Activated T-helper 1 cell treated with anti-CD3 and anti-CD28 coated beads, Interleukin-12 subunit alpha, Interleukin-12 subunit beta, Interleukin-2, Interleukin-4 antibody, amounts not matched to agents 30 ng/mL and 10 ng/mL and 1 ng/mL, durations not matched to agents 14 hours and 24 hours and 36 hours (primary cell): Measurements from ENCODE around the gene KYAT1. TPM values are rescaled to one million over a fixed set of nuclear protein-coding genes. Genes with fewer than 3 reads are reported as not detected.

ENCODE experiments used
- DNase-seq: peaks from one replicate; pipeline ENCODE4 v3.0.0; 2021; ENCODE audit warnings: low spot score
- H3K27ac Mint-ChIP-seq: one replicate; pipeline ENCODE4 v1.8.0; 2021; ENCODE audit warnings: mild to moderate bottlenecking, mixed read lengths
- H3K27me3 Mint-ChIP-seq: one replicate; pipeline ENCODE4 v1.8.0; 2022; ENCODE audit warnings: mild to moderate bottlenecking, moderate library complexity, mixed read lengths; ENCODE audit not compliant: insufficient read depth
- H3K36me3 Mint-ChIP-seq: one replicate; pipeline ENCODE4 v1.8.0; 2021; ENCODE audit warnings: low read depth, mixed read lengths
- H3K4me1 Mint-ChIP-seq: one replicate; pipeline ENCODE4 v1.8.0; 2021; ENCODE audit warnings: low read depth, mixed read lengths
- H3K4me3 Mint-ChIP-seq: one replicate; pipeline ENCODE4 v1.8.0; 2021; ENCODE audit warnings: mild to moderate bottlenecking, moderate library complexity, mixed read lengths
- H3K9me3 Mint-ChIP-seq: one replicate; pipeline ENCODE4 v1.8.0; 2021; ENCODE audit warnings: mixed read lengths
- intact Hi-C: fragments of 100-400 bp; cut with micrococcal nuclease; formaldehyde crosslinking; loops from one replicate; pipeline ENCODE4 v1.15.1; 2024
- total RNA-seq: library from RNA; stranded (reverse); gene quantifications from 2 replicates; pipeline ENCODE4 v1.2.3, GENCODE V29; 2022

KYAT1 gene
- total RNA-seq, 1 donor from 2014 or later = 12.2 TPM

DNA sequence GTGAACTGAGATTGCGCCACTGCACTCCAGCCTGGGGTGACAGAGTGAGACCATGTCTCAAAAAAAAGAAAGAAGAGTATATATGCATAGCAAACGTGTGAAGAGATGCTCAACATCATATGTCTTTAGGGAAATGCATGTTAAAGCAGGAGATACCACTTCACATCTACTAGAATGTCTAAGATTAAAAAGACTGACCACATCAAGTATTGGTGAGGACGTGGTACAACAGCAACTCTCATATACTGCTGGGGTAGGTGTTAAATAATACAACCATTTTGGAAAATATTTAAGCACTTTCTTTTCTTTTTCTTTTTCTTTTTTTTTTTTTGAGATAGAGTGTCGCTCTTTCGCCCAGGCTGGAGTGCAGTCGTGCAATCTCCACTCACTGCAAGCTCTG lies 96.3 kb downstream of the KYAT1 start:
- Mint-ChIP-seq H3K4me3 (peak overlapping the region; percentile 30), H3K36me3 (peaks cover 5% of the 10 kb centered on the region), H3K4me1 (peaks cover 22% of the 10 kb centered on the region), H3K27me3 (no peaks in the 10 kb centered on the region), H3K27ac (no peak overlapping the region), H3K9me3 (peaks cover 3% of the 10 kb centered on the region)
- intact Hi-C loops = loop anchor here (5.0 kb wide), 2 partner anchors 83 to 138 kb away; partner anchors contain the start of gene PKN3
- DNase-seq = no peak

Other genes starting within 250 kb of the KYAT1 start
- 41.5 and 43.9 TPM in 2 replicates for gene DYNC2I2, start 225.1 kb downstream of the KYAT1 start, total RNA-seq
- 775 and 795 TPM in 2 replicates for gene SET, start 192.7 kb downstream of the KYAT1 start, total RNA-seq
- gene PKN3, start 179.4 kb downstream of the KYAT1 start, total RNA-seq = 17.7 and 19.3 TPM in 2 replicates
- 51.7 and 54.4 TPM in 2 replicates for gene ZDHHC12, start 157.8 kb downstream of the KYAT1 start, total RNA-seq
- gene ZER1, start 110.0 kb downstream of the KYAT1 start, total RNA-seq = 21.1 and 21.5 TPM in 2 replicates
- gene TBC1D13, start 94.7 kb downstream of the KYAT1 start, total RNA-seq = 21.2 and 22.3 TPM in 2 replicates
- gene ENDOG, start 63.5 kb downstream of the KYAT1 start, total RNA-seq = 22.1 and 26.2 TPM in 2 replicates
- gene SPOUT1, start 52.2 kb downstream of the KYAT1 start, total RNA-seq = 151 and 158 TPM in 2 replicates
- 30.1 and 32.9 TPM in 2 replicates for gene LRRC8A, start 183 bp upstream of the KYAT1 start, total RNA-seq
- 0.34 and 1.0 TPM in 2 replicates for gene PHYHD1, start 39.0 kb upstream of the KYAT1 start, total RNA-seq
- 17.7 and 18.1 TPM in 2 replicates for gene DOLK, start 65.7 kb upstream of the KYAT1 start, total RNA-seq
- 154 and 158 TPM in 2 replicates for gene NUP188, start 65.7 kb upstream of the KYAT1 start, total RNA-seq
- 71.1 and 74.8 TPM in 2 replicates for gene SH3GLB2, start 146.4 kb upstream of the KYAT1 start, total RNA-seq
- gene MIGA2, start 154.7 kb upstream of the KYAT1 start, total RNA-seq = 43.4 and 43.8 TPM in 2 replicates
- gene DOLPP1, start 199.2 kb upstream of the KYAT1 start, total RNA-seq = 28.4 and 30.2 TPM in 2 replicates
- gene CRAT, start 228.8 kb upstream of the KYAT1 start, total RNA-seq = 9.9 and 10.0 TPM in 2 replicates
- 105 and 114 TPM in 2 replicates for gene PTPA, start 229.5 kb upstream of the KYAT1 start, total RNA-seq